Measurements from ENCODE around the gene CSGALNACT2. TPM values are rescaled to one million over a fixed set of nuclear protein-coding genes. Genes with fewer than 3 reads are reported as not detected.

The CSGALNACT2 gene
- total and polyA plus RNA-seq, 9 of the 15 experiments (the other 6 are each of a cell fraction or from before 2014, with no cell fraction given), result 1.4 to 7.3 (median 3.5) TPM

DNA sequence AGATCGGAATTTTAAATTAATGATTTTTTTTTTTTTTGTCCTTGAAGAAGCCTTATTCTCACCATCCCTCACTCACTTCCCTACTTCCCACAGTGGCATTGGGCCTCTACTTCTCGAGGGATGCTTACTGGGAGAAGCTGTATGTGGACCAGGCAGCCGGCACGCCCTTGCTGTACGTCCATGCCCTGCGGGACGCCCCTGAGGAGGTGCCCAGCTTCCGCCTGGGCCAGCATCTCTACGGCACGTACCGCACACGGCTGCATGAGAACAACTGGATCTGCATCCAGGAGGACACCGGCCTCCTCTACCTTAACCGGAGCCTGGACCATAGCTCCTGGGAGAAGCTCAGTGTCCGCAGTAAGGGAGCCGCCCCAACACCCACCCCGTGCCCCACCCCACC is 37.9 kb upstream of the CSGALNACT2 start (continued):
- TF ChIP-seq, protein P1, sequence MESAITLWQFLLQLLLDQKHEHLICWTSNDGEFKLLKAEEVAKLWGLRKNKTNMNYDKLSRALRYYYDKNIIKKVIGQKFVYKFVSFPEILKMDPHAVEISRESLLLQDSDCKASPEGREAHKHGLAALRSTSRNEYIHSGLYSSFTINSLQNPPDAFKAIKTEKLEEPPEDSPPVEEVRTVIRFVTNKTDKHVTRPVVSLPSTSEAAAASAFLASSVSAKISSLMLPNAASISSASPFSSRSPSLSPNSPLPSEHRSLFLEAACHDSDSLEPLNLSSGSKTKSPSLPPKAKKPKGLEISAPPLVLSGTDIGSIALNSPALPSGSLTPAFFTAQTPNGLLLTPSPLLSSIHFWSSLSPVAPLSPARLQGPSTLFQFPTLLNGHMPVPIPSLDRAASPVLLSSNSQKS (CRISPR knock-in tag; IDR thresholded peaks at IDR 0.05), result no peak
- TF ChIP-seq MTF1 (CRISPR knock-in tag; IDR thresholded peaks at IDR 0.05; ENCODE audit: borderline replicate concordance) (no peak), HDAC1 (IDR thresholded peaks at IDR 0.05) (no peak), SRF (CRISPR knock-in tag; IDR thresholded peaks at IDR 0.05) (no peak), REST (IDR thresholded peaks at IDR 0.05; ENCODE audit: borderline replicate concordance) (no peak), REST (CRISPR knock-in tag; IDR thresholded peaks at IDR 0.05; ENCODE audit: low read depth) (no peak), CREB5 (CRISPR knock-in tag; IDR thresholded peaks at IDR 0.05) (no peak), NR2C1 (IDR thresholded peaks at IDR 0.05) (no peak), NR2C1 (tag; IDR thresholded peaks at IDR 0.05) (no peak), RAD51 (IDR thresholded peaks at IDR 0.05; ENCODE audit: borderline replicate concordance, low read depth) (no peak), ZNF57 (CRISPR knock-in tag; IDR thresholded peaks at IDR 0.05) (no peak)
